Left hindlimb (tissue), 1 donor: ENCODE data around the gene TRMT10C.
"Not testable (repeated sequence)": the region's sequence is repeated elsewhere in the genome, so short reads cannot be mapped to it uniquely, and the experiment has no call there.

Source experiments
- DNase-seq: peaks from one replicate; pipeline ENCODE4 v3.0.0-alpha.2; 2018

Gene TRMT10C

DNA sequence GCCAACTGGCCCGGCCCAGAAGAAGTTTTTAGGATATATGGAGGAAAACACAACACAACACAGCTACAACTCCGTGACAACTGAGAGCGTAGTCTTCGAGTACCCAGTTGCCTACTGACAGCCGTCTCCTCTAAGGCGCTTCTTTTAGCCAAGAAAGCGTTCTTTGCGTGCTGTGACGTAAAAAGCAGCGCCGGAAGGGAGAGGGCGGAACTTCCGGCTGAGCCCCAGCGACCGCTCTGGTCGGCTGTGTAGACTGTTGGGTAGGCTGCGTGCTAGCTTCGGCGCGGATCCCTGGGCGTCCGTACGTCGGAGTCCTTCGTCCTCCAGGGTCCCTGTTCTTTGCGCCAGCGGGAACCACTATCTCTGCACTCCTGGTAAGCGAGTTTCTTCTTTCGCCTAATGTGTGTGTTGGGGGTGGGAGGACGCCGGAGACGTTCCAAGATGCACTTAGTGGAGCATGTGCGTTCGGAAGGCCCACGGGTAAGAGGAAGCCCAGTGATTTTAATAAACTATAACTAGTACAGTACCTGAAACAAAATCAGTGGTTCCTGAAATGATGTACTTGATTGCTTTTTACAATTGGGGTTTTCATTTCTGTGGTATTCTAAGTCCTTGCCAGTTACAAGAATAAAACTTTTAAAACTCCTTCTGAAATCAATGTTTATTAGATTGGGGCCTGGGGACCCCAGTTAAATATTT is at the start of gene TRMT10C:
Gene TRMT10C (plus strand): TSS at position 239 of the 699 bp plus-strand sequence. CDS start 2,914 bp downstream, outside the sequence.
- peak; percentile 94 for DNase-seq

DNA sequence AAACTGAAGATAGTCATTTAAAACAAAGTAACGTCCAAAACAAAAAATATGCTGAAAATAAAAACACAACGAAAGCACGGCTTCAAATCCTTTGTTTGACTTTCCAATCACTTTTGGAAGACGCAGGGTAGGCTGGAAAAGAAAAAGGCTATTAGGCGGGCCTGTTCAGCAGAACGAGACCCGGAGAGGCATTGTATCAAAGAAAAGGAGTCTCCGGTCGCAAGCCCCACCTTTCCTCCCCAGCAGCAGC is 49.3 kb upstream of the TRMT10C start:
- DNase-seq, result no peak

DNA sequence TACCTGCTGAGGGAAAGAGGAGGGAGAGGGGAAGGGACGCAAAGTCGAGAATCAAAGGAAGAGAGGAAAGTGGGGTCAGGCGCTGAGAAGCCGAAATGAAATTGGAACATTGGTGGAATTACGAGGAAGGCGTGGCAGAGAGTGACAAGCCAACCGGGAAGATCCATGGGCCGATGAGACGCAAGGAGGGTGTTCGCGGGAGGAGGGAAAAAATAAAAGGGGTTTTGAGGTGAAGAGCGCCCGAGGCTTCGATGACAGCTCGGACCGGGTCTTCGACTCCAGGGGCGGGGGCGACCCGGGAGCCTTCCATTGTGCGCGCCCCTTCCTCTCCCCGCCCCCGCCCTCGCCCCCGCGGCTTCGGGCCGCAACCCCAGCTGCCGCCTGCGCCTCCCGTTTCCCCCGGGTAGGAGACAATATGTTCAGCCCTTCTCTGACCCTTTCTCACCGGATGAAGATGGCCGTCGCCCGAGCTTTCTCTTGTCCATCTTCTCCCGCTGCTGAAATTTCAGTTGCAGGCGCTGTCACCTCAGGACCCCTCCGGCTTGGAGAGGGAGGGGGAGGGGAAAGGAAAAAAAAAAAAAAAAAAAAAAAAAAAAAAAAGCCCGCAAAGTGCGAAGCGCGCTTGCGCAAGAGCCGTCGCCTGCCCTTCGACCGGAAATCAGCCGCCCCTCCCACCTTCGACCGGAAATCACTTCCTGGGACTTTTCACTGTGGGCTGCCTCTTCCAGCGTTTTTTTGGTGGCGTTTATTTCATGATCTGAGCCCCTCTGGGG is 48.8 kb upstream of the TRMT10C start, which contains the start of gene SENP7:
Gene SENP7 (minus strand): TSS at position 567 of the 773 bp plus-strand sequence. CDS start 82 bp downstream, at position 485.
- DNase-seq, result peak; percentile 89

DNA sequence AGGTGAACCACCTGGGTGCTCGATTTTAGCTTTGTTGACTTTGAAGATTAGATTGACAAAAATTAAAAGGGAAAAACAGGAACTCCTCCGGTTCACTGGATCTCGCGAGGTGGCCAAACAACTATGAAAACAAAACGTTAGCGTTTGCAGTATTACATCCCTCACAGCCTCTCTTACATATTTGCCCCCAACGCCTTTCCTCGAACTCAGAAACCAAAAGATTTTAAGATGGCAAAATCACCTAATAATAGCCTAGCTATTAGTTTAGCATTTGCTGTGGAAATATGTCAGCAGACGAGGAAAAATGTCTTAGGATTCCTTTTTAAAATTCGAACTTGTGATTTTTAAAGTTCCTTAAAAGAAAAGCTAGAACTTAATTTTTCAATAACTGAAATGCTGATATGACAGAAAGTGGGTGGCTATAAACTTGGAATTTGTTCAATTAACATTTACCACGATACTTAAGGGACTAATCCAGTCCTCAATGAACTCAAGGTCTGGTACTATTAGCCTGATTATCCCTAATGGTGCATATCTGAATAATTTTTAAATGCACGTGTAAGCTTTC is 48.2 kb upstream of the TRMT10C start:
- DNase-seq, result no peak

DNA sequence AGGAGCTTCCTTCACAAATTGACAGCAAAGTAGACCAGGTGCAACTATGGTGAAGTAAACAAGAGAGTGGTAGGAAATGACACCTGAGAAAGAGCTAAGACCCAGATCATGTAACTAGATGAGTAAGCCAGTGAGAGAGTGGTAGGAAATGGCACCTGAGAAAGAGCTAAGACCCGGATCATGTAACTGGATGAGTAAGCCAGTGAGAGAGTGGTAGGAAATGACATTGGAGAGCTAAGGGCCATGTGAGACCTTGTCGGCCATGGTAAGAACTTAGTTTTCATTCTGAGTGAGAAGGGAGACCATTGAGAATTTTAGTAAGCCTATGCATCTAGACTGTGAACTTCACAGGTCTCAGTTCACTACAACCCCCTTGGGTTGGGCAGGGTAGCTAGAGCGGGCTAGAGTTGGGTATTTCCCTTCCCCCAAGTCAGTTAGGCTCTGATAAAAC is 43.2 kb upstream of the TRMT10C start:
- no peak for DNase-seq

DNA sequence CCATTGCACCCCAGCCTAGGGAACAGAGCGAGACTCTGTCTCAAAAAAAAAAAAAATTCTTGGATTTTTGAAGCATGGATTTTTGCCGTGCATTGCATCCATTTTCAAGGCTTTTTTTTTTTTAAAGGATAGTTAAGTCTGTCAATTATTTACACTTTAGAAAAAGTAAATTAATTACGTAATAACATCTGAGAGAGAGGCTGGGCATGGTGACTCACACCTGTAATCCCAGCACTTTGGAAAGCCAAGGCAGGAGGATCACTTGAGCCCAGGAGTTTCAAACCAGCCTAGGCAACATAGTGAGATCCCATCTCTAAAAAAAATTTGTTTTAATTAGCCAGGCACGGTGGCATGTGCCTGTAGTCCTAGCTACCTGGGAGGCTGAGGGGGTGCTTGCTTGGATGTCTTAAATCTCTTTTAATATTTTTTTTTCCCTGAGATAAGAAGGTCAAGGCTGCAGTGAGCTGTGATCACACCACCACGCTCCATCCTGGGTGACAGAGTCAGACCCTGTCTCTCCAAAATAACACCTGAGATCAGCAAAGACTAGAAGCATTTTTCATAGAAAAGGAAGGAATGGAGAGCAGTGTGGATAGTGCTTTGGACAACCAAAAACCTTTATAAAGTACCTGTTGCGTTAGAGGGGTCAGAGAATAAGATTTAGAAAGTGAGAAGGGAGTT is 41.8 kb upstream of the TRMT10C start:
- no peak for DNase-seq

DNA sequence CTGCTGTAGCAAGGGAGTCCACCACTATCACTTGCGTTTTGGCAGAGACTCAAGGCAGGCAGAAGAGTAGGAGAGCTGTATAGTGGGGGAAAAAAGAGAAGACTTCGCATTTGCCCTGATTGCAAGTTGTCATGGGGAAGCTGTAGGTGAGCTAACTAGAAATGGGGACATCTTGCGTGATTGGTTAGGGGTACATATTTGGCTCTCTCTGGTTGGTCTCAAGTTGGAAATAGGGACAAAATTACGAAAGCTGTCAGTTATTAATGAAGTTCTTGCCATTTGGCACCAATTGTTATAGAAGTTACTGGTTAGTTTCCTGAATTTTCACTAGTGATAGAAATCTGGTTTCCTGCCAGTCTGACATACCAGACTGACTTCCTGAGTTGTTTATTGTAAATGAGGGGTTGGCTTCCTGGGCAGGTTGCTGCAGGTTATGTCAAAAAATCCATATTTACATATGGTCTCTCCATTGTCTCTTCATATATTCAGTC is 40.4 kb upstream of the TRMT10C start:
- no peak for DNase-seq

DNA sequence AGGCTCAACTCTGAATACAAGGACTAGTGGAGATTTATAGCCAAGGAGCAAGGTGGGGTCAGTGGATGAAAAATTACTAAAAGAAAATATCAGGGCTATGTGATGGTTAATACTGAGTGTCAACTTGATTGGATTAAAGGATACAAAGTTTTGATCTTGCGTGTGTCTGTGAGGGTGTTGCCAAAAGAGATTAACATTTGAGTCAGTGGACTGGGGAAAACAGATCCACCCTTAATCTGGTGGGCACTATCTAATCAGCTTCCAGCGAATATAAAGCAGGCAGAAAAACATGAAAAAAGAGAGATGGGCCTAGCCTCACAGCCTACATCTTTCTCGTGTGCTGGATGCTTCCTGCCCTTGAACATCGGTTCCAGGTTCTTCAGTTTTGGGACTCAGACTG is 34.2 kb upstream of the TRMT10C start:
- no peak for DNase-seq

DNA sequence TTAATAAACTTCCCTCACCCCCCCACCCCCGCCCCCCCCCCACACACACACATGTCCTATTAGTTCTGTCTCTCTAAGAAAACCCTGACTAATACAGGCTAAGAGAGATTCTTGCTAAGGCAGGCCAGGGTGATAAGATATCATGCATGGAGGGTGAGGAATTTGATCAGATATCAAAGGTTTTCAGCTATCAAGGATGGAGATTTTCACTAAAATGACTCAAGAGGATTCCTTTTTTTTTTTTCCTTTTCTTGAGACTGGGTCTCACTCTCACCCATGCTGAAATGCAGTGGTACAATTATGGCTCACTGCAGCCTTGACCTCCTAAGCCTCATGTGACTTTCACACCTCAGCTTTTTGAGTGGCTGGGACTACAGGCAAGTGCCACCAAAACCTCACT is 33.8 kb upstream of the TRMT10C start:
- no peak for DNase-seq

DNA sequence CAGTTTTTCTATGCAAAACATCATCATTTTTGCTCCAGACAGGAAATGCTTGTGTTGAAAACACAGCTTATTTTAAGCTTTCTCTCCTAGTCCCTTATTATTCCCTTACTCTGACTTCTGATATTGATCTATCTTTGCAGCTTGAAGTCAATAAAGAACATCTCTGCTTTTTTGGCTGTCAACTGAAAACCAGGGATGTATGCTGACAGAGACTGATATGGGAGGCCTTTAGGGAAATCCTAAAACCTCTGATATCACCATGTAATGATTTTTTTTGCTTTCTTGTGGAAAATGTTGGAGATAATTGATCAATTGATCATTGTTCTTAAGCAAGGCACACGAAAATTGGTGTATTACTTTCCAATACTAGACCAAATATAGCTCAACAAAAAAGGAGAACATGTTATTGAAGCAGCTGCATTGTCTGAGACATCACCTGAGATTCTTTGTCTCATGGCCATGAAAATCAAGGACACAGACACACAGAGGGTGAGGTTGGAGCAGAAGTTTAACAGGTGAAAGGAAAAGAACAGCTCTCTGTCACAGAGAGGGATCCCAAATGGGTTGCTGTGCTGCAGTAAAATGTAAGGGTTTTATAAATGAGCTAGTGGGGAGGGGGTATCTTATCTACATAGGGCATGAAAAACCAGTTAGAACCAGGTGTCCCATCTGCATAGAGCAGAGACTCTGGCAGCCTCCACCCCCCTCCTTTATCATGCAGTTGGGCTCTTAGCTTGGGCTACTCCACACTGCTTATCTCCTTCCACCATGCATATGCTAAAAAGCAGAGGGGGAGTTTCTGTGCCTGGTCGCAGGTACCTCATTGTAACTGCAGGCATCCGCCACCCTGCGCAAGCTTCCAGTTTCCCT is 31.6 kb upstream of the TRMT10C start:
- DNase-seq, result no peak

DNA sequence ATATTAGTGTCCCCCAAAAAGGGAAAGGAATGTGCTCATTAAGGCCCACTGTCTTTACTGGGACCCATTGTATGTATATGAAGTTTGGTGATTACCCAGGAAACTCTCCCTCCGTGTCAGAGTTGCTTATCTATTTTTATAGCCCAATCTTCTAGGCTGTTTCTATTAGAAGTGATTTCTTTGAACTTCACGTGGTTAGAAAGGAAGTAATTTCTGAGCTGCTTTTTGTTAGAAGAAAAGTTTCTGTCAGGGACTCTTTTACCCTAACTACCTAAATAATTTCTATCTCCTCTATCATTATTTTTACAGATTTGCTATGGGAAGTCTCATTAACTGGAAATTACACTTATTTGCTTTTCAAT is 31.0 kb upstream of the TRMT10C start:
- DNase-seq, result no peak

DNA sequence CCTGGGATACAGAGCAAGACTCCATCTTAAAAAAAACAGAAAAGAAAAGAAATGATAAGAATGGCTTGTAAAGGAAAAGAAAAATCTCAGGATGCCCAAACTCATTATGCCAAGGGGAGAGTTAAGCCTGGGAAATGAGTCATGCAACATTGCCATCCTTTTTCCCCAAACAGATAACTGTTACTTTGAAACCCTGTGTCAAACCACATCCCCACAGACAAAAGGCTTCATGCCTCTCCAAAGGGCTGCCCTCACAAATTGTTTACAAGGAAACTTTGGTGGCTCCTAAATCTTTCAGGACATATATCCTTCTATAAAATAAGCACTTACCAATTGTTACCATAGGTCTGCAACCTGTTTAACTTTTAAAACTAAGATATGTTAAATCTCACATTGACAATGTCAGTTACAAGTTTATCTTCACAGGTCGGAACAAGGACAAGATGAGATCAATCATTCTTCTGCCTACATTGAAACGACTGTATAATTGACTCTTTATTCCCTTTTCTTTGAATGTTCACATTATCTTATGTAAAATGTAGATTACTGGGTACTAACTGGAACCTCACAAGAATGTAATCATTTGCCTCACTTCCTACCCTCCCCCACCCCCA is 30.1 kb upstream of the TRMT10C start:
- no peak for DNase-seq

DNA sequence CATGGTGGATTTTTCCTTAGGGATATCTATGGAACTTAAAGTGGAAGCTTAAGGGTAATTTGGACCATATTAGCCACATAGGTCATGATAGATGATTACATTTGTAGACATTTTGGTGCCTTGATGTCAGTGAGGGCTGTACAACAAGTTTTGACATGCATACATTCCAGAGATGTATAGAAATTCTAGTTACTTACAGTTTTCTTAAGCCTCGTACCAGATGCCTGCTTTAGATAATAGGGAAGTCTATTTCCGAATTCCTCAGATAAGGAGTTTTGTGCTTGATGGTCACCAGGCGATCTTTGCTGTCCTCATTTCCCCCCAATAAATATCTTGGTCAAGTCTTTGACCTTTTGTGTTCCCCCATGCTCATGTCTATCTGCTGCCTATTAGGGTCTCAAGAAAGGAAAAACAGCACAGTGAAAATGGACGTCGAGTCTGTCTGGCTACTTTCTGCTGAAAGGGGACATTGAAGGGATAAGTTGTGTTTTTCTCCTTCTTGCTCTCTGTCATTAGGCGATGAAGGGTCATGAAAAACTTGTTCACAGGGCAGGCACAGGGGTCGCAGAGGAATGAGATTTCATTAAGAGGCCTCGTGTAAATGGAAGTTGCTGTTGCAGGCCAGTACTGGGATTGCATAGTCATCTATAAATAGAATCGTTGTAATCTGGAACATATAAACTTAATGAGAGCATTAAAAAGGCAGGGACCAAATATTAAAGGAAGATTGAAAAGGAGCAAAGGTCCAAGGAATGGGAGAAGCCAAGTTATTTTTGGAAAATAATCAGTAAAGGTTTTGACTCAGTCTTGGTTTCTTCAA is 28.7 kb upstream of the TRMT10C start:
- DNase-seq, result no peak

DNA sequence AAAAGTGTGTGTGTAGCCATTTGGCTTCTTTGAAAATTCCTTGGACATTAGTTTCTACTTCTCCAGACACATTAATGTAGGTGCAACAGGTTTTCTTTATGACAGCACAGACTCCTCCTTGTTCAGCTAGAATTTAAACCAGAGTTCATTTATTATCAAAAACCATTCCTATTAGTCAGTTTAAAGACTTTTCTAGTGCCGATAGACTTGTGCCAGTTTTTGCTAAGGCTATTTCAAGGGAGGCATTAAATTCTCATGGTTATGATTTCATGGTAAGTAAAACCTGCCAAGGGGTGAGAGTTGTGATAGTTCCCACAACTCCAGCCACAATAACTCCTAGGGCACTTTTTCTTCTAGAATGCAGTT is 28.1 kb upstream of the TRMT10C start:
- no peak for DNase-seq

DNA sequence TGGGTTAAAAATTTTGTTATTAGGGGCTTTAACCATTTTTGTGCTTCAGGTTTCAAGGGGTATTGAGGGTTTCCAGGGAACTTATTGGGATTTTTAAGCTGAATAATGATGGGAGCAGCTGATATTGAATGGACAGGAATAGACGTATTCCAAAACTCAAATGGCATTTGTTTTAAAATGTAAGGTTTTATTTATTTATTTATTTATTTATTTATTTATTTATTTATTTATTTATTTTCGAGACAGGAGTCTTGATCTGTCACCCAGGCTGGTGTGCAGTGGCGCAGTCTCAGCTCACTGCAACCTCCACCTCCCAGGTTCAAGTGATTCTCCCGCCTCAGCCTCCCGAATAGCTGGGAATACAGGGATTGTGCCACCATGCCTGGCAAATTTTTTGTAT is 26.4 kb upstream of the TRMT10C start:
- no peak for DNase-seq

DNA sequence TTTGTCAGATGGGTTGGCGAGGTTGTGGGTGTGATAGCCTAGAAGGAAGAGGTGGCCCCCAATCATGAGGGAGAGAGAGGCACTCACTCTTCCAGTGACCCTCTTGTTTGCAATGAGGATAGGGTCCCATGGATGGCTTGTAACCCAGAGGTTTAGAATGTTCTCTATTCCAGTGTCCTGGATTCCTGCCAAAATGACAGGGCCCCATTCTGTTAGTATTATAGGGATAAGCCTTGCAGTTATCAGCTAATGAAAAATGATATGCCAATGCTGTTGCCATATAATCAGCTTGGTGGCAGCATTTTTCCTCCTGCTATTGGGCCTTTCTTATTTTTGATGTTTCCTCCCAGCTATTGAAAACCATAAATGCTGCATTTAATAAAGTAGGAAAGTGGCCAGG is 25.4 kb upstream of the TRMT10C start:
- no peak for DNase-seq

DNA sequence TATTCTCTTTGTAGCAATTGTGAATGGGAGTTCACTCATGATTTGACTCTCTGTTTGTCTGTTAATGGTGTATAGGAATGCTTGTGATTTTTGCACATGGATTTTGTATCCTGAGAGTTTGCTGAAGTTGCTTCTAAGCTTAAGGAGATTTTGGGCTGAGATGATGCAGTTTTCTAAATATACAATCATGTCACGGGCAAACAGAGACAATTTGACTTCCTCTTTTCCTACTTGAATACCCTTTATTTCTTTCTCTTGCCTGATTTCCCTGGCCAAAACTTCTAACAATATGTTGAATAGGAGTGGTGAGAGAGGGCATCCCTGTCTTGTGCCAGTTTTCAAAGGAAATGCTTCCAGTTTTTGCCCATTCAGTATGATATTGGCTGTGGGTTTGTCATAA is 24.7 kb upstream of the TRMT10C start:
- DNase-seq, result not testable (repeated sequence)

DNA sequence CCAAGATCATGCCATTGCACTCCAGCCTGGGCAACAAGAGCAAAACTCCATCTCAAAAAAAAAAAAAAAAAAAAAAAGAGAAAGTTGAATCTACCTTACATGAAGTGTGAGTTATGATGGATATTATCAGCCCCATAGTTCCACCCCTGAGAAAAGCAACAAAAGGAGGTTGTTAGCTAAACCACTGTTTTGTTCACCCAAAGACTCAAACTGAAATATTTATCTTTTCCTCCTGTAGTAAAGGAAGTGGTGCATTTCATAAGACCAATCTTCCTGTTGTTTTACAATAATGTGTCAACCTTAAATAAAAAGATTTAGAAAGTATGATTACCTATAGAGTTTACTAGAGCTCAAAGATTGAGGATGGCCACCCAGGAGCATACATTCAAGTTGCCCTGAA is 18.7 kb upstream of the TRMT10C start:
- DNase-seq, result no peak

DNA sequence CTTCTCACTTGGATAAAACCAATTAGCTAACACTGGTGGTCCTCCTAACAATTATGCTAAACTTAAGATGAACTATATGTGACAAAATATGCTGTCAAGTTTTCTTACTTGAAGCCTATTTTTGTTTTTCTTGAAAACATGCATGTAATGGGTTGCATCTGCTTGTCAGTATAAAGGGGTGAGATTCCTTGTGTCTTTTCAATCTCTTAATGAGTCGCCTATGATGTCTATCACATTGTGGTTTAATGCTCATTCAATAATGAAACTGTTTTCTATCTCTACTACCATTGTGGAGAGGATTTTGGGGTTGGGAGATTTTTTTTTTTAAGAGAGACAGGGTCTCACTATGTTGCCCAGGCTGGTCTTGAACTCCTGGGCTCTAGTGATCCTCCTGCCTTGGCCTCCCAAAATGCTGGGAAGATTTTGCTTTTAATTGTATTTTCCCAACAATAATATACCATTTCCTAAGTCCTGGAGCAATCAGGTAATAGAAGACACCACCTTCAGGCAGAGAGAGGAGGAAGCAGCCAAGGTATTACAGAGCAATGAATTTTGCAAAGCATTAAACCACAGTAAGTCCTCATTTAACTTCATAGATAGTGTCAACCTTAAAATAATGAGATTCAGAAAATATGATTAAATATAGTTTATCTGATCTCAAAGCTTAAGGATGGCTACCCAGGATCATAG is 17.4 kb upstream of the TRMT10C start:
- DNase-seq, result no peak

DNA sequence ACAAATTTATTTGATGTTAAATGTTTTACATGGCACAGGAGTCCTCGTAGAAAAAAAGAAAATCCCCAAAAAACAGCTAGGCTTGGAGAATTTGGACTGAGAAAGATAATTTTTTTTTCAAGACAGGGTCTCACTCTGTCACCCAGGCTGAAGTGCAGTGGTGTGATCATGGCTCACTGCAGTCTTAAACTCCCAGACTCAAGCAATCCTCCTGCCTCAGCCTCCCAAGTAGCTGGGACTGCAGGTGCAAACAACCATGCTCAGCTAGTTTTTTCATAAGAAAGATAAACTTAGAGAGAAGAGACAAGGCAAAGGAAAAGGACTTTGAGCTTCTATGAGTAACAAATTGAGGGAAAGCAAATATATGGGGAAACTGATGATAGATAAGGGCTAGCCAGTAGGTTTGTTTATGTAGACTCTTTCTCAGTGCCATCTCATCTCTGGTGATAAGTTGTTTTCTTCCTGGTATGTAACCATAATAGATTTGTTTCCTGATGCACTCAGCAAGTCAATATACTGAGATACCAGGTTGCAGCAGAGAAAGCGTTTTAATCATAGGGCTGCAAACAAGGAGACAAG is 13.1 kb upstream of the TRMT10C start:
- no peak for DNase-seq
